HL-60/S4 treated with retinoic acid at 250 ng/mL for 4 days and 3 days (cell line): Measurements from ENCODE around the gene ITPK1.

ENCODE experiments used
- in situ Hi-C: fragments of 300-500 bp; cut with MboI; formaldehyde crosslinking; loops from 2 replicates; pipeline ENCODE4 v1.7.0; 2022; ENCODE audit warnings: low sequenced_read_pairs

The ITPK1 gene

DNA sequence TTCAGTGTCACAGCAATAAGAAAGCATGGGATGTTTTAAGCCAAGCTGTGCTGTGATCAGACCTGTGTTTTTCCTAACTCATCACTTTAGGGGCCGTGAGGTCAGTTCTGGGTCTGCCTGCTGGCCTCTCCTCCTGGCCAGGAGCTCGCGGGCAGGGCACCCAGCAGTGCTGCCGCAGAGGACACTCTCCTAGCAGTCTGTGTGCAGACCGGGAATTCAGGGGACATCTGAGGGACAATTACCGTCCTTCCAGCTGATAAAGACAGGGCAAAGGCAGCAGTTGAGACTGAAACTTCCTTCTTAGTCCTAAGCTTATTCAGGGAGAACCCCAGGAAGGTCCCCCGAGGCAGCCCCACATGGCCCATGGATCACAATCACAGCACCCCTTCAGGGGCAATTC is 103.2 kb downstream of the ITPK1 start:
- in situ Hi-C loops = no loop called here

DNA sequence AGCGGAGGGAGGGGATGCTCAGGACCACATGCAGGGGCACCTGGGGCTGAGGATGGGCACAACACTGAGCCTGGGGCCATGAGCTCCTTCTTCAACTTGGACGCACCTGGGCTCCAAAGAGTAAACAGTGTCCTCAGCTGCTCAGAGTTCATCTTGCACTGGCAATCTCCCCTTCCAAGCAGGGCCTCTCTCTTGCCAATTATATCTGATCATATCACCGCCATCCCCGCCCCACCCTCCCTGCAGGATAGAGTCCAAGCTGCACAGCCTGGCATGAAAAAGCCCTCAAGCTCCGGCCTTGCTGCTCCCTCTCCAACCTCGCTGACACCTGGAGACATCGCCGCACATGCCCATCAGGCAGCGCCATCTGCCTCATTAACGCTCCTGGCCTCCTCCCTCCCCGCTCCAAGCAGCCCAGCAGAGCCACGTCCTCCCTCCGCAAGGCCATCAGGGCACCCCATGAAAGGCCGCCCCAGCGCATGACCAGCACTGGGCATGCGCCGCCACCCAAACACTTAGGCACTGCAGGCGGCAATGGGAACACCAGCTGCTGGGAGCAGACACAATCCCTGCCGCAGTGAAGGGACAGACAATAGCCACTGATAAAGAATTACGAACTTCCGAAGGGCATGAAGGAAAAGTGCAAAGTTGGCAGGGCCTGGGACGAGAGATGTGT is 103.9 kb downstream of the ITPK1 start:
- in situ Hi-C loops = no loop called here

- in situ Hi-C loops = no loop called here
Measured at GRCh38 chr14:93011141-93011529, 104.6 kb downstream of the ITPK1 start.

- in situ Hi-C loops = no loop called here
Measured at GRCh38 chr14:93010522-93011140, 105.1 kb downstream of the ITPK1 start.

- in situ Hi-C loops = no loop called here
Measured at GRCh38 chr14:93010130-93010499, 105.6 kb downstream of the ITPK1 start.

DNA sequence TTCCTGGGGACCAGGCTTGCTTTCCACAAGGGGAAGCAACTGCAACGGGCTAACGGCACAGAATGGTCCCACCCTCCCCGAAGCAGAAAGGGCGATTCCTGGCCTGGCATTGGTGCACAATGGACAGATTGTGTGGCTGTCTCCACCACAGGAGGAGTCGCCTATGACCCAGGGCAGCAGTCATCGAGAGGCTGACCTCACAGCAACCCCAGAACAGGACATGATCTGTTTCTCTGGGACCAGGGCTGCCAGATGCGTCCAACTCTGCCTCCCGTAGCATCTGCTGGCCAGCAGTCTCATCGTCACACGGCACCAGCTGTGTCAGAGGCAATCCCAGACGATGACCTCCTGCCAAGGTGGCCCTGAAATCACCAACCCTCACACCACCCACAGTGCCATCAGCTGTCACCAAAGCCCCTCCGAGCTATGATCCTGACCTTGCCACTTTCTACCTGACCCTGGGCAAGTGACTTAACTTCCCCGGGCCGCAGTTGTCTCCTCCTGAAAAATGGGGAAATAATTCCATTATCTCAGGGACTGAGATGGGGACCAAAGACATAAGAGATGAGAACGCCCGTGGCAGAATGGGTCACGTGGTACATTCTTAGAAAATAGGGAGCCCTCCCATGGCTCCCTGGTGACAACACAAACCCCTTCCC is 106.1 kb downstream of the ITPK1 start:
- in situ Hi-C loops = no loop called here

DNA sequence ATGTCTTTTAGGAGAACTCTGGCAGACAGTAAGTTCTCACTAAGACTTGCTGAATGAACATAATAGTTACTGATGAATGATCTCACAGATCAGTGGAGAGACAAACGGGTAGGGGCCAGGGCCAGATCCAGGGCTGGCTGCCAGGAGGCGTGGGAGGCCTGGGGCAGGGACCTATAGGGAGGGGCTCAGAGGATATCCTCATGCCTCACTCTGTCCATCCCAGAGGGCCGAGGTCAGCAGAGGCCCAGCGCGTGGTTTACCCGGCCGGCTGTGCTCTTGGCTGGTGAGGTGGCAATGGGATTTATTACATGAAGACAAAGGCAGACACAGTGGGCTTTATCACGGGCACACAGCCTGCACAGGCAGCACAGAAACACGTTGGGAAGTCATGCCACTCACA is 107.3 kb downstream of the ITPK1 start:
- in situ Hi-C loops = no loop called here

DNA sequence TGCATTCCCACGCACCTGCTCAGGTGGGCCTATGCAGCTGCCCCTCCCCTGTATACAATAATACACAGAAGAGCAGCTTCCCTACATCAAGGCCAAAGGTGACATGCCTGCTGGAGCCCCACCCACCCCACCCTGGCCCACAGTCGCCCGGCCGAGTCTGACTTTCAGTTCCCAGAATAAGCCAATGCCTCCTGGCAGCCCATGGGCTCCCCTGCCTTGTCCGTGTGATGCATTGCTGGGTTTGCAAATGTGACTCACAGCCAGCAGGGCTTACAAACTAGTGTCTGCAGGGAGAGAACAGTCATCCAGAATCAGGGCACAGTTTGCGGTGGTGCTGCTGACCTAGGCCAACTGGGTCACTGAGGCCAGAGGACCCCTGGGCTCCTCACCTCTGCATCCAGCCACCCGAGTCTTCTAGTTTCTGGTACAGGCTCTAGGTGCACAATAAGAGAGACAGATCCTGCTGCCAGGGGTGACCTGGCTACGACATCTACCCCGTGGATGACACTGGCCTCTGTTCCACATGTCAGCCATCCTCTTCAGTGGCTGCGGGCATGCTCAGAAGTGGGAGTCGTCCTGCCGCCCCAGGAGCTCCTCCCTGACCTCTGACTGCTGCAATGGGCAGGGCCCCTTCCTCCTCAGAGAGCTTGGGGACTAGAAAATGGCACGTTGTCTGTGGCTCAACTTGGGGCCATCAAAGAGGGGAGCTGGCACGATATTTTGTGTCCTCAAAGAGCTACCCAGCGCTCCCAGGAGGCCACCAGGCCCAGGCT is 108.3 kb downstream of the ITPK1 start:
- in situ Hi-C loops = no loop called here

- in situ Hi-C loops = no loop called here
Measured at GRCh38 chr14:93006567-93007051, 109.1 kb downstream of the ITPK1 start.

DNA sequence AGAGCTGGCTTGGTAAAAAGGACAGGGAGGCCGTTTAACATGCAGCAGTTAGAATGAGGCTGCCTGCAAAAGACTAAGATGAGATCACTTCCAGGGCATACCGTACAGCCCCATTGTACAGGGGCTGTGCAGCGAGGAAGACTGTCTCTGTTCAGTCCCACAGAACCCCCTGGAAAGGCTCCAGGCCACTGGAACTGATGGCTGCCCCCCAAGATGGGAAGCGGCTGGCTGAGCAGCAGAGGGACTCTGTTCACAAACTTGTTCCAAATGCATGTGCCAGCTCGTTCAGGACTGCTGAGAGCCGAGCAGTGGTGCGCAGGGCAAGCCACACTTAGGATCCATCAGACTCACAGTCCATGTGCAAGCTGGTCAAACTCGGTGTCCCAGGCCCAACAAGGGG is 109.9 kb downstream of the ITPK1 start:
- in situ Hi-C loops = no loop called here

- in situ Hi-C loops = no loop called here
Measured at GRCh38 chr14:93005135-93005813, 110.5 kb downstream of the ITPK1 start.

GRCh38 chr14:93004699-93005082 is 111.0 kb downstream of the ITPK1 start:
- in situ Hi-C loops = no loop called here

DNA sequence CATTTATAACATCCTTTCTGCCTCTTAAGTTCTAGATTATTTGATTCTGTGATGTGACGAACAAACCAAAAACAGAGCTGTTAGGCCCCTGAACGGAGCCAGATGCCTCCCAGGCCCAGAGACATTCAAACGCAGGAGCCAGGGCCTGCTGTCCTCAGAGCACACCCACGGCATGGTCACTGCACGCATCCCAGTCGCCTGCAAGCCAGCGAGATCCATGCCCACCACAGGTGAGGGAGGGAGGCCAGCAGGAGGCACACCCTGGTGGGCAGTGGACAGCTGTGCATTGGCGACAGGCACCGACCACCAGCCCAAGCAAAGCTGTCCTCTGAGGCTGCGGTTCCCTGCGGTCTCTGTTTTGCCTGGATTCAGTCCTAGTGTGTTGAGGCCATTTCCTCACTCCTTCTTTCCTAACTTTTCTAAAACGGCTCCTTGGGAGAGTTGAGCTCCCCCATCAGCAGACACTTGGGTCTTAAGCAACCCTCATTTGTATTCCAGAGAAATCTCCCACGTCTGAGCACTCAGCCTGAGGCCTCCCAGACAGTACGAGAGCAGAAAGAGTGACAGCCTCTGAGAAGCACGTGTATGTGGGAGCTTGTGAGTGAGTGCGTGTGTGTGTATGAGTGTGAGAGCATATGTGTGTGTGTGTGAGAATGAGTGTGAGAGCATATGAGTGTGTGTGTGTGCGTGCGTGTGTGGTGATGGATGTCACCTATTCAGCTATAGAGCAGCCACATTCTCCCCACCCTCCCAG is 111.6 kb downstream of the ITPK1 start:
- in situ Hi-C loops = no loop called here

DNA sequence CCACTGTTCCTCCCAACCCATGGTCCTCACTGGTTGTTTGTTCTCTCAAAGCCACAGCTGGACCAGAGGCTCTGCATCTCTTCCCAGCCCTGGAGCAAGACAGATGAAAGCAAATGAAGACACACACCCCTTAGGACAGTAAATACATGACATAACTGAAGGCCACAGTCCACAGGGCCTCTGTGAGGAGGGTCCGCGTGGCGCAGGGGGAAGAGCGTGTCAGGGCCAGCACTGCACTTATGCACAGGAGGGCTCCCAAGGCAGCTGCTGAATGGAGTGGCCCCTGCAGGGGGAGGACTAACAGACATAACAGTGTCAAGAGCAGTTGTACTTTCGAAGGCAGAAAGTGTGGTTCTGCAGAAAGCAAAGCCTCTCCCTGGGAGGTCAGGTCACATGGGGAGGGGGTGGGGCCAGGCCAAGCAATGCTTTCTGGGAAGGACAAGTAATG is 112.8 kb downstream of the ITPK1 start:
- in situ Hi-C loops = no loop called here

DNA sequence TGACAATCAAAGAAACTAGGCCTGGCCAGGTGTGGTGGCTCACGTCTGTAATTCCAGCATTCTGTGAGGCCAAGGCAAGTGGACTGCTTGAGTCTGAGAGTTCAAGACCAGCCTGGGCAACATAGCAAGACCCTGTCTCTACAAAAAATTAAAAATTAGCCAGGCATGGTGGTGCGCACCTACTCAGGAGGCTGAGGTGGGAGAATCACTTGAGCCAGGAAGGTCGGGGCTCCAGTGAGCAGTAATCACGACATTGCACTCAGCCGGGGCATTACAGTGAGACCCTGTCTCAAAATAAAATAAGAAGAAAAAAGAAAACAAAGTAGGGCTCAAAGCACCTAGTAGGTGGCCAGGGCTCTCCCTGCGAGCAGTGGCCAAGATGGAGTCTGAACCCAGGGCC is 113.7 kb downstream of the ITPK1 start:
- in situ Hi-C loops = no loop called here

DNA sequence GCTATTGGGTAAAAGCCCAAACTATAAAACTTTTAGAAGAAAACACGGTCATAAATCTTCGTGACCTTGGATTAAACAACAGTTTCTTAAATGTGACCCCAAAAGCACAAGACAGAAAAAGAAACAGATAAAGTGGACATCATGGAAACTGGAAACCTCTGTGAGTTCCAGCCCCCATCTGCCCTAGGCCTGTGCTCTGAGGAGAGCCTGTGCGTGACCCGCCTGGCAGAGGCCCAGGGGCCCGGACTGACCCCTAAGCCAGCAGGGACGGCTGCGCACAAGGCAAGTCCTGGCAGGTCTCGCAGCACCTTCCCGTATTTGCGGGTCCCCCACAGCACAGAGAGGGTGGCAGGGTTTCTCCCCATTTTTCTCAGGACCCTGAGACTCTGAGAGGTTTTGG is 116.8 kb downstream of the ITPK1 start:
- in situ Hi-C loops = no loop called here

- in situ Hi-C loops = no loop called here
Measured at GRCh38 chr14:92997343-92998061, 118.2 kb downstream of the ITPK1 start.

DNA sequence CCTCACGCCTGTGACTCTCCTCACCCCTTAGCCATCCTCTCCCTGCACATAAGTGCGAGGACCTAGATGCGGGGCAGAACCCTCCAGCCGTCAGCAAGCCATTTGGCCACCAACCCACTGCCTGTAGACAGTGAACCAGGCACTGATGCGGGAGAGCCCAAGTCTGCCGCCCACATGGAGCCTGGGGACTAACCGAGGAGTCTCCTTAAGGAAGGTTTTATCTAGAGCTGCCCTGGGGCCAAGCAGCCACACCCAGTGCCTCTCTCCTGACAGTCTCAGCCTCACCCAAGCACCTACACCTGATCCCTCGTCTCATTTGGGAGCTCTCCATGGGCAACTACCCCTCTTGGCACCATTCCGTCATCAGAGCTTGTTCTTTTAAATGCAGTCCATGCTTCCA is 120.1 kb downstream of the ITPK1 start:
- in situ Hi-C loops = no loop called here

DNA sequence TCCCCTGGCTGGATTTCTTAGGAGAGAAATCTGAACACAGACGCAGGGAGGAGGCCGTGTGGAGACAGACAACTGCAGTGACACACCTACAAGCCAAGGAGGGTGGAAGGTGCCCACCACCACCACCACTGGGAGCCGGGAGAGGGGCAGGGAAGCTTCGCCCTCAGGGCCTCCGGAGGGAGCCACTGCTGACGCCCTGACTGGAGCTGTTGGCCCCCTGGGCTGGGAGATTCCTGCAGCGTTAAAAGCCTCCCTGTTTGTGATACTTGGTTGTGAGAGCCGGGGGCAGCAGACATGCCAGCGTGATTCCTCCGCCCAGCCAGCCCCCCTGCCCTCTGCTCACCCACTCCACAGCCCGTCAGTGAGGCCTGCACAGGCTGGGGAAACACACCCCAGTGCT is 120.8 kb downstream of the ITPK1 start:
- in situ Hi-C loops = no loop called here
